ENCODE results near the gene SYNJ1. TPM values are rescaled to one million over a fixed set of nuclear protein-coding genes. Genes with fewer than 3 reads are reported as not detected.

SYNJ1 gene
- polyA plus RNA-seq, 4 donors: 10.5 to 17.4 (median 15.7) TPM

GRCh38 chr21:32584472-32584871, 143.3 kb downstream of the SYNJ1 start:
- DNase-seq (ENCODE audit: low read depth in 4 of 4, low spot score in 3 of 4): no peak

- no peak for DNase-seq (ENCODE audit: low read depth in 4 of 4, low spot score in 3 of 4)
Observed at GRCh38 chr21:32581732-32582131, 146.1 kb downstream of the SYNJ1 start.

GRCh38 chr21:32580949-32581348, 146.9 kb downstream of the SYNJ1 start:
- DNase-seq (ENCODE audit: low read depth in 4 of 4, low spot score in 3 of 4): no peak

Other genes starting within 250 kb of the SYNJ1 start
- 1 to 10 TPM in 3 of 4 donors, under 1 TPM in 1; 0.60 to 2.6 (median 2.0) TPM for gene TCP10L, start 142.5 kb downstream of the SYNJ1 start, polyA plus RNA-seq (ENCODE audit: insufficient read length in 4 of 4)
- gene CFAP298, start 115.6 kb downstream of the SYNJ1 start, polyA plus RNA-seq (ENCODE audit: insufficient read length in 4 of 4): 10 to 100 TPM; 39.5 to 81.1 (median 65.7) TPM
- gene PAXBP1, start 43.7 kb upstream of the SYNJ1 start, polyA plus RNA-seq (ENCODE audit: insufficient read length in 4 of 4): 10 to 100 TPM; 57.8 to 98.2 (median 79.2) TPM